COLO668 (cell line): Measurements from ENCODE around the gene ZNF668.
A peak's percentile ranks its signal among the peaks of the same experiment; 100 is the strongest.

Experiments used
- DNase-seq: peaks from one replicate; lab custom pipeline; 2025; ENCODE audit not compliant: unreplicated experiment; lab: John Stamatoyannopoulos, UW

ZNF668 gene

GRCh38 chr16:31081428-31082351, 7.7 kb upstream of the ZNF668 start:
- no peak for DNase-seq

GRCh38 chr16:31080756-31081419, 6.8 kb upstream of the ZNF668 start:
- DNase-seq = no peak

GRCh38 chr16:31080035-31080629, 6.1 kb upstream of the ZNF668 start:
- no peak for DNase-seq

GRCh38 chr16:31079342-31079944, 5.4 kb upstream of the ZNF668 start:
- DNase-seq = no peak

GRCh38 chr16:31078597-31079341, 4.7 kb upstream of the ZNF668 start:
- DNase-seq = no peak

GRCh38 chr16:31077592-31078396, 3.8 kb upstream of the ZNF668 start:
- DNase-seq = no peak

GRCh38 chr16:31077024-31077423, 3.0 kb upstream of the ZNF668 start:
- DNase-seq = no peak

- DNase-seq = no peak
These were observed 2.3 kb upstream of the ZNF668 start for GRCh38 chr16:31076319-31076718.

- no peak for DNase-seq
These were observed 759 bp upstream of the ZNF668 start for GRCh38 chr16:31074814-31075183.

GRCh38 chr16:31073142-31073969, 684 bp downstream of the ZNF668 start:
- peak; percentile 95 for DNase-seq

GRCh38 chr16:31072540-31073141, 1.4 kb downstream of the ZNF668 start:
- peak; percentile 43 for DNase-seq

- DNase-seq = peak; percentile 3
These were observed 2.2 kb downstream of the ZNF668 start for GRCh38 chr16:31071861-31072260.

GRCh38 chr16:31067342-31067741, 6.7 kb downstream of the ZNF668 start:
- DNase-seq = no peak

- no peak for DNase-seq
These were observed 9.1 kb downstream of the ZNF668 start for GRCh38 chr16:31064882-31065461.

GRCh38 chr16:31063843-31064611, 10.0 kb downstream of the ZNF668 start:
- no peak for DNase-seq

- no peak for DNase-seq
These were observed 10.6 kb downstream of the ZNF668 start for GRCh38 chr16:31063495-31063842.

GRCh38 chr16:31061813-31062440, 12.1 kb downstream of the ZNF668 start:
- no peak for DNase-seq
